OCI-LY3 (cell line): Measurements from ENCODE around the gene NALF2.

ENCODE experiments used
- EZH2phosphoT487 ChIP-seq: fragments of 200-600 bp; shearing (Covaris generic); IDR thresholded peaks from 2 replicates; pipeline ENCODE4 v1.6.1; 2018; ENCODE audit warnings: antibody characterized with exemption, mixed run types, low read depth
- TF ChIP-seq, protein P1 (sequence below): fragments of 200-600, 300-600 bp; sonication (generic); IDR thresholded peaks from 2 replicates; pipeline ENCODE4 v1.5.1; 2014; ENCODE audit warnings: antibody characterized with exemption, low read length, low read depth

DNA sequence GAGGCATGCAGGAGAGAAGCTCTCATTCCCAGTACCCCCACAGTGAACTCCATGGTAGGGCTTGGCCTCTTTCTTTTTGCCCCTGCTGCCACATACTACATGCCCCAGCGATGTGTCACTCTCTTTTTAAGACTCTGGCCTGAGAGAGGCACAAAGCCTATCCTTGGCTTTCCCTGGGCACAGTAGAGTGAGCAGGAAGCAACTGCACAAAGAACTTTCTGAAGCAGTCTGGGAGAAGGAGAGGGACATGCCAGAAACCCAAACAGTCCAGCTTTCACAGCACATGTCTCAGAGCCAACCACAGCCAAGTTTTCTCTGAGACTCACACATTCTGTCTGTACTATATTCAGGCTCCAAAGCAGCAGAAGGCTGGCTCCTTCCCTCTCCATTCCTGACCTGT, 7.9 kb upstream of the NALF2 start:
- TF ChIP-seq, protein P1, sequence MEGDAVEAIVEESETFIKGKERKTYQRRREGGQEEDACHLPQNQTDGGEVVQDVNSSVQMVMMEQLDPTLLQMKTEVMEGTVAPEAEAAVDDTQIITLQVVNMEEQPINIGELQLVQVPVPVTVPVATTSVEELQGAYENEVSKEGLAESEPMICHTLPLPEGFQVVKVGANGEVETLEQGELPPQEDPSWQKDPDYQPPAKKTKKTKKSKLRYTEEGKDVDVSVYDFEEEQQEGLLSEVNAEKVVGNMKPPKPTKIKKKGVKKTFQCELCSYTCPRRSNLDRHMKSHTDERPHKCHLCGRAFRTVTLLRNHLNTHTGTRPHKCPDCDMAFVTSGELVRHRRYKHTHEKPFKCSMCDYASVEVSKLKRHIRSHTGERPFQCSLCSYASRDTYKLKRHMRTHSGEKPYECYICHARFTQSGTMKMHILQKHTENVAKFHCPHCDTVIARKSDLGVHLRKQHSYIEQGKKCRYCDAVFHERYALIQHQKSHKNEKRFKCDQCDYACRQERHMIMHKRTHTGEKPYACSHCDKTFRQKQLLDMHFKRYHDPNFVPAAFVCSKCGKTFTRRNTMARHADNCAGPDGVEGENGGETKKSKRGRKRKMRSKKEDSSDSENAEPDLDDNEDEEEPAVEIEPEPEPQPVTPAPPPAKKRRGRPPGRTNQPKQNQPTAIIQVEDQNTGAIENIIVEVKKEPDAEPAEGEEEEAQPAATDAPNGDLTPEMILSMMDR = no peak
- no peak for TF ChIP-seq EZH2phosphoT487
